HG02798 (cell line): ENCODE results near the gene TDRKH.

Experiments used
- ATAC-seq: cut with Tn5 transposase; IDR thresholded peaks from one replicate; pipeline ENCODE4 v1.9.1; 2021; ENCODE audit warnings: mild to moderate bottlenecking; ENCODE audit not compliant: unreplicated experiment, poor library complexity

TDRKH gene, protein sequence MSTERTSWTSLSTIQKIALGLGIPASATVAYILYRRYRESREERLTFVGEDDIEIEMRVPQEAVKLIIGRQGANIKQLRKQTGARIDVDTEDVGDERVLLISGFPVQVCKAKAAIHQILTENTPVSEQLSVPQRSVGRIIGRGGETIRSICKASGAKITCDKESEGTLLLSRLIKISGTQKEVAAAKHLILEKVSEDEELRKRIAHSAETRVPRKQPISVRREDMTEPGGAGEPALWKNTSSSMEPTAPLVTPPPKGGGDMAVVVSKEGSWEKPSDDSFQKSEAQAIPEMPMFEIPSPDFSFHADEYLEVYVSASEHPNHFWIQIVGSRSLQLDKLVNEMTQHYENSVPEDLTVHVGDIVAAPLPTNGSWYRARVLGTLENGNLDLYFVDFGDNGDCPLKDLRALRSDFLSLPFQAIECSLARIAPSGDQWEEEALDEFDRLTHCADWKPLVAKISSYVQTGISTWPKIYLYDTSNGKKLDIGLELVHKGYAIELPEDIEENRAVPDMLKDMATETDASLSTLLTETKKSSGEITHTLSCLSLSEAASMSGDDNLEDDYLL

DNA sequence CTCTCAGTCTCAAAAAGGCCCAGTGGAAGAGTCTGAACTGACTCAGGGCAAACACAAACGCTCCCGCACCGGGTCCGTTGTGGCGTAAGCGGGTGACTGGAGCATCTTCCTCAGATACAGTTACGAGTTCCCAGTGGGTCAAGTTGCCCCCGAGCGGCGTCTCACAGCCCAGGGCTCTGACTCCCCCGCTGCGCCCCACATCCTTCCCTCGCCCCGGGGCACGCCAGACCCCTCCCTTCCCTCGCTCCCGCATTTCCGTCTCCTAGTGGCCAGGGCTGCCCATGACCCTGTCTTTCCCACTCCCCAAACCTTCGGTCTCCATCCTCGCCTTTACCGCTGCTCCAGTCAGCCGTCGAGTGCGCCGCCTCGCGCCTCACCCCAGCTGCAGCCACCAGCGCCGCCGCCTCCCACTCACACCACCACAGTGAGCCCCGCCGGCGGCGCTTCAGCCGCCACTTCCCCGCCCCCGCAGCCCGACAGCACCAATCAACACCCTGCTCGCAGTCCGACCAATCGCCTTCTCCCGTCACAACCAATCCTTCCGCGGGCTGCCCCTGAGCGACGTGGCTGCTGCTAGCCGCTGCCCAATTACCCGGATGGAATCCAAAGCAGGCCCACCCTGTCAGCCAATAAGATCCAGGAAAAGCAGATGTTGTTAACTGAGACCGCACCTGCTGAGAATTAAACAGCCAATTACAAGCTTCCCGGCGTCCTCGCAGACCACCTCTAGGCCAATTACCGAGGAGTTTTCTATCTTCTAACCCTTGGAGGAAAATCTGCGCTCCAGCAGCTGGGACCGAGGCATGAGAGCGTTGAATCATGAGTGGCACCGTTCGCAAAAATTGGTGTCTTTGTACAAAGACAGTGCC lies at the start of gene TDRKH:
TSS of gene TDRKH (minus strand) at position 430 of the 869 bp plus-strand sequence. CDS start 7,478 bp downstream, outside the sequence.
- peak; percentile 97 for ATAC-seq

- peak; percentile 28 for ATAC-seq
Observed at GRCh38 chr1:151839457-151840403, 49.4 kb upstream of the TDRKH start, which contains the start of gene C2CD4D. Gene C2CD4D (minus strand): TSS chr1:151839820. CDS start chr1:151838989, 831 bp downstream.

DNA sequence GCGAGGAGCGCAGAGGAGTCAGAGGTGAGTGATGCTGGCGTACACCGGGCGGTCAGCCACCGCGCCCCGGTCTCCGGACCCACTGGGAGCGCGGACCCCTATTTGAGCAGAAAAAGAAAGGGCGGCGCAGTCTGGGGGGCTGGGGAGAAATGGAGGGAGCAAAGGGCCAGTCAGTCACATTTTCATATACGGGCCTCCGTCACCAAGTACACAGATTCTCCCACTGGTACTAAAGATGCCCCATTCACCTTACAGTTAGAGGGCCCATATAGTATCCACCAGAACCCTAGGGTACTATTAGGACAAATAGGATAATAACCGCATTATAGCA lies 48.7 kb upstream of the TDRKH start:
- no peak for ATAC-seq

DNA sequence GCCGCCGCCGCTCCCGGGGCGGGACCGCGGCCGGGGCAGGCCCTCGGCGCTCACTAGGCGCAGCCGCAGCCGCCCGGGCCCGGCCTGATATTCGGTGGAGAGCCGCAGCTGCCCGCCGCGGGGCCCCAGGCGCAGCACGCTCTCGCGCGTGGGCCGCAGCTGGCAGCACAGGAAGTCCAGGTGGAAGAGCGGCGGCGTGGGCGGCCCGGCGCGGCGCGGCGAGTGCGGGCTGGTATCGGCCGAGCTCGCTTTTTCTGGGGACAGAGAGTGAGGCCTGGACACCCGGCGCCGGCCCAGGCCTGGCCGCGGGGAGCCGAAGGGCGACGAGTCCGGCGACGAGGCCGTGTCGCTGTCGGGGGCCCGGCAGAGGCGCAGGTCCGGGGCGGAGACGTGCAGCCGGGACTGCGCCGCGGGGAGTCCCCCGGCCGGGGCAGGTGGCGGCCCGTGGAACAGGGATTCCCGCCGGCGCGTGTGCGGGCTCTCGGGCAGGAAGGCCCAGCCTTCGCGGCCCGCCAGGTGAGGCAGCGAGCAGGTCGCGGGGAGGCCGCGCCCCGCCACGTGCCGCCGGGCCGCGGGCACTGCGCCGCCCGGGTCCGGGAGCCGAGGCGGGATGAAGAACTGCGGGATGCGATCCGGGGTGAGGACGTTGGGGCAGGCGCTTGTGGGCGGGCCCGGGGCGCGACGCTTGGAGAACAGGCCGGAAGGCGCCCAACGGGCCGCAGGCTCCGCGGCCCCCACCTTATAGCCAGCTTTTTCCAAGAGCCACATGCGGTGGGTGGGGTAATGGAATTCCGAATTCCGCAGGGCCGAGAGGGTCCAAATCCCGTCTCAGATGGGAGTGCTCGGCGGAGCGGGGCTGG lies 48.2 kb upstream of the TDRKH start:
- ATAC-seq = peak; percentile 37

DNA sequence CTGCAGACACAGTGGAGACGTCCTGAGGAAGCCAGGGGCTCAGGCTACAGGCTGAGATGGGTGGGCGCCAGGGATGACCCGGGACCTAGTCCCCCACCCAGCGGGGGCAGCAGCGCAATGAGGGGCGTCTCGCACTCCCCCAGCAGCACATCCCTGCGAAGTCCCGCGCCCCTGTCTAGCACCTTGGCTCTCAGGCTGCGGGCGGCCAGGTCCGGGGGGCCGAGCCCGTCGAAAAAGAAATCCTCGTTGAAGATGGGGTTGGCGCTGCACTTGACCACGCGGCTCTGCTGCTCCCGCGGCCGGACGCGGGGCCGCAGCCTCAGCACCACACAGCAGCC lies 47.6 kb upstream of the TDRKH start:
- ATAC-seq = no peak

DNA sequence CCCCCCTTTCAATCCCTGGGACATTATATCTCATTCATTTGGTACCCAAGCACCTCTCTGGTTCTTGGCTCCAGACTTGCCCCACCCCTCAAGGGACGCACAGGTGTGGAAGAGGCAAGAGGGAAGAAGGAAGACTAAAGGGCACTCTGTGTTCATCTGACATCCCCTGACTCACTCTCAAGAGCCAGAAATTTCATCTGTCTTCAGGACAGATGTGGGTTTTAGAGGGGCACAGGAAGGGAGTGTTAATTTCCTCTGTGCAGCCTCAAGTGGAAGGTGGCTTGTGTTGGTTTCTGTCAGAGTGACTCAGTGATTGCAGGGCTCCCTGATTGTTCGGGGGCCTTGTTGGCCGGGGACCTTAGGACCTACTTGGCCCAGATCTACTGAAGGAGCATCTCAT lies 46.9 kb upstream of the TDRKH start:
- ATAC-seq = no peak

GRCh38 chr1:151835596-151835995 lies 45.3 kb upstream of the TDRKH start:
- ATAC-seq = no peak

DNA sequence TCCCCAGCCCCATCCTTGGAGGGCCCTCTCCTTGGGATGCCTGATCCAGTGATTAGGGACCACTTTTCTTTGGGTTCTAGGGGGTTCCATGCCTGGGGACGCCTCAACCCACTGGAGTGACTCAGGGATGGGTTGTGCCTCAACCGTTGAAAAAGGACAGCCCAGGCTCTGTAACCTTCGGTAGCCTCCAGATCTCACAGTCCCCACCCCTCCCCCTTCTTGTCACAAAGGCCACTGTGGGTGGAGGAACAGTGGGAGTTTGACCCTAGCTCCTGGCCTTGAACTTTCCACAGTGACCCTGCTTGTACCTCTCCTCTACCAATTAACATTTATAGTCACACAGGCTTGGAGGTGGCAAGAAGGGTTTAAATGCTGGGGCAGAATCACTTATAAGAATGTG lies 43.9 kb upstream of the TDRKH start:
- ATAC-seq = no peak

DNA sequence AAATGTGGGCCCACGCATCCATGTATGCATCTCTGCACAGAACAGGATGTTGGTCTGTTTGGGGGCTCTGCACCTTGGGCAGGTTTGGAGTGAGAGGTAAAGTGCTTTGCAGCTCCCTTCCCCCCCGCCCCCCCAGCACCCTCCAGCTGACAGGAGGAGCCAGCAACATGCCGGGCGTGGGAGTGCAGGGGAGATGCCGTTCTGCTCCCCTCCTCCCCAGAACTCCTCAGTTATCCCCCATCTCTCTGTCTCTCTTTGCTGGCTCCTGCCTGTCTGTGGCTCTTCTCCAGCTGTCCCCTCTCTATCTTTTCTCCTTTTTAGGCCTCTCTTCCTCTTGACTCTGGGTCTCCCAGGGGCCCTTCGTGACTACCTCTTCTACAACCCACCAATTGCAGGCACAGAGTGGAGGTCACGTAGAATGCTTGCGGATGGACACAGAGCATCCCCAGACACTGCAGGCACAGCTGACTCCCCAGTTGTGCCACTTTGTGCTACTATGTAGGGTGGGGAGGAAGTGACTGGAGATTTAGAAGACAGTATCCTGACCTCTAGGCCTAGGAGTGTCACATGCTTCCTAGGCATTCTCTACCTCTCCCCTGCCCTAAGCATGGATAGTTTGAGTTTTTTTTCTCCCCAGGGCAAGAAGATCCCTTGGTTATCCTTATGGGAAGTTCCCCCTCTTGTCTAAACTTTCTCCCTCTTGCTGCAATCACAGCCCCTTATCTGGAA lies 43.0 kb upstream of the TDRKH start:
- no peak for ATAC-seq

GRCh38 chr1:151832318-151832980 lies 42.1 kb upstream of the TDRKH start:
- no peak for ATAC-seq

GRCh38 chr1:151831605-151832004 lies 41.3 kb upstream of the TDRKH start, which contains the start of gene RORC:
Gene RORC (minus strand): TSS chr1:151831802. CDS start chr1:151831764, 38 bp downstream.
- no peak for ATAC-seq

GRCh38 chr1:151831256-151831591 lies 40.9 kb upstream of the TDRKH start:
- ATAC-seq = no peak

- no peak for ATAC-seq
Observed at GRCh38 chr1:151830055-151830454, 39.8 kb upstream of the TDRKH start.

DNA sequence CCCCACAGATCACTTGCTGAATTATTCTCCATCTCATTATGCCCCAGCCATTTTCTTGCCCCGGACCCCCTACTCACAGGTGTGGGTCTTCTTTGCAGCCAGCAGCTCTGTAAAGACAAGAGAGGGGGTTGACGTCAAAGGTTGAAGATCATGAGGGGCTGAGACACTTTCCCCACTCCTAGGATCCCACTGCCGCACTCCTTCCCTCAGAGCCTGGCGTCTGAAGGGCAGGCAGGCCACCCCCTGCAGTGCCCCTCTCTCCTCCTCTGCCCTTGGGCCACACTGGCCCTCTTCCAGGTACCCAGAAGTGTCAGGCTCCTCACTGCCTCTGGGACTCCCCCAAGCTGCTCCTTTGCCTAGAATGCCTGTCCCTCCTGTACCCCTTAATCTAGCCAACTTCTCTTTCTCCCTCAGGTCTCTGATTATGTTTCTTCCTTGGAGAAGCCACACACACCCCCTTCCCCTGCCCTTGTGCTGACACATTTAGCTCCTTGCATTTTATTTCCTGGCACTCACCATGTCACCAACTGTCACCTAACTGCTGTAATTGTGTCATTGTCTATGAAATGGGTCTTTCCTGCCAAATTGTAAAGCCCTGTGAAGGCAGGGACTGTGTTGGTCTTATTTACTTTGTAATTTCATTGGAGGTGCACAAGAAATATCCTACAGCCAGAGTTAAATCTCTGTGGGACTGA lies 39.2 kb upstream of the TDRKH start:
- ATAC-seq = no peak

DNA sequence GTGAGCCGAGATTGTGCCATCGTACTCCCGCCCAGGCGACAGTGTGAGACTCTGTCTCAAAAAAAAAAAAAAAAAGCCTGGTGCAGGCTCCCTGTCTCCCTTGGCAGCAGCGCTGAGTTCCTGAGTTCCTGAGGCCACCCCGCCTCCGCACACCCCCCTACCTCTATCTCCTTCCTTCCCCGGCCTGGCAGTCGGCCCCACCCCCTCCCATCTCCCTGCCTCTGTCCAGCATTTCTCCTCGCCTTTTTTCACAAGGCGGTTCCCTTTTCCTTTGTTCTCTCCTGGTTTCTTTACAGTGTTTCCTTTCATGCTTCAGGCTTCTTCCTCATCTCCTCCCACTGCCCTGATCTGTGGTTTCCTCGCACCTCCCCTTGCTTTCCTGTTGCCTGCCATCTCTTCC lies 38.6 kb upstream of the TDRKH start:
- ATAC-seq = no peak

- ATAC-seq = no peak
Observed at GRCh38 chr1:151827853-151828252, 37.6 kb upstream of the TDRKH start.
